ENCODE measurements around the gene DGLUCY.
"Not testable (repeated sequence)": the region's sequence is repeated elsewhere in the genome, so short reads cannot be mapped to it uniquely, and the experiment has no call there.

Gene DGLUCY

DNA sequence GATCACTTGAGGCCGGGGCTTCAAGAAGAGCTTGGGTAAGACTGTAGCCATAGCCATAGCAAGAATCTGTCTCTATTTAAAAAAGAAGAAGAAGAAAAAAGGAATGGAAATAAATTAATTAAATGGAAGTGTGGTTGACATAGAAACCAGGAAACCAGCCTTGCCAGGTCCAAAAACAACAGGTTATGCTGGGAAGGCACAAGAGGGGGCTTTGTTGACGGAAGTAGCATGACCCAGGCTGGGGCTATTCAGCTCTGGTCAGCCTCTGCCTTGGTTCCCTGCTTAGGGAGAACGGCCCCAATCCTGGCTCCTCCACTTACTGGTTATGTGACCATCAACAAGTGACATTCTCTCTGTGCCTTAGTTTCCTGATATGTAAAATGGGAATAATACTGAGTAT lies 145.0 kb downstream of the DGLUCY start:
- no peak for DNase-seq (ENCODE audit: low read depth)

DNA sequence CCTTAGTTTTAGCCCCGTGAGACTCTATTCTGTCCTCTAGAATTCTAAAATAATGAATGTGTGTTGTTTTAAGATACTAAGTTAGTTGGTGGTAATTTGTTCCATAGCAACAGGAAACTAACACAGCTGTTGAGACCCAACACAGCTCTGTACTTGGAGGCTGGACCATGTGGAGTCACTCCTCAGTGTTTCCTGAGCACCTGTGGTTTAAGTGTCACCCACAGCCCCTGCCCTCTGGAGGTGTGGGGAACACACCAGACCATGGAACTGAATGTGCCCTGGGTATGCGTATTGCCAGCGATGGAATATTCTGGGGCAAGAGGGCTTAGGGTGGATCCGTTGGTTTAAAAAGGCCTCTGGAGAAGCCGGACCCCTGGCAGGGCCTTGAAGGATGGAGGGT lies 147.2 kb downstream of the DGLUCY start:
- no peak for DNase-seq (ENCODE audit: low read depth)

DNA sequence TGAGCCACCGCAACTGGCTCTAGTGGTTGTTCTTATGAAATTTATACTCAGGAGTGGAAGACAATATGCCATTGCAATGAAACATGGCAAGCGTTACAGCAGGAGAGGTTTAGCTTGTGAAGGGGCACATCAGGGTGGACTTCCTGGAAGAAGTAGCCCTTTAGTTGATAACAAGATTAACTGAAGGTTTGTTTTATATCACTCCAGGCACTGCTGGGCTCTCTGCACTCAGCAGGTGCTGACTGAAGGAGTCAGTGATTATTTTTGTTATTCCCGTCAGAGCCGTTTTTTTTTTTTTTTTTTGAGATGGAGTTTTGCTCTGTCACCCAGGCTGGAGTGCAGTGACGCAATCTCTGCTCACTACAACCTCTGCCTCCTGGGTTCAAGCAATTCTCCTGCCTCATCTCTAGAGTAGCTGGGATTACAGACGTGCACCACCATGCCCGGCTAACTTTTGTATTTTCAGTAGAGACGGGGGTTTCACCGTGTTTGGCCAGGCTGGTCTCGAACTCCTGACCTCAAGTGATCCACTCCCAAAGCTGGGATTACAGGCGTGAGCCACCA lies 148.2 kb downstream of the DGLUCY start:
- no peak for DNase-seq (ENCODE audit: low read depth)

DNA sequence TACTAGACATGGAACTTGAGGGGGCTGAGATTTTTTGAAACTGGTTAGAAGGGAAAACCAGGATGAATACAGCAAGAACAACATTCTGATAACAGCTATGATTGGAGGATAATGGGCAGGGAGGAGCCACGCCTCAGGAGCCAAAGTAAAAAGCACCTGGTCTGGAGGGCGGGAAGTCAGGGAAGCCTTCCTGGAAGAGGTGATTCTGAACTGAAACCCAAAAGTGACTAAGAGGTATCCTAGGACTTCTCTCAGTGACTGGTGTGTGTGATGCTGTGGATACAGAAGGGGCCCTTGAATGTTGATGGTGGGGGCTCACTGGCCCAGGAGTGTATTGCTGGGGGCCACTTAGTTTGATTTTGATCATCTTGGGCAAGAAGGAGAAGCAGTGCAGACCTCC lies 149.5 kb downstream of the DGLUCY start:
- DNase-seq (ENCODE audit: low read depth), result no peak

DNA sequence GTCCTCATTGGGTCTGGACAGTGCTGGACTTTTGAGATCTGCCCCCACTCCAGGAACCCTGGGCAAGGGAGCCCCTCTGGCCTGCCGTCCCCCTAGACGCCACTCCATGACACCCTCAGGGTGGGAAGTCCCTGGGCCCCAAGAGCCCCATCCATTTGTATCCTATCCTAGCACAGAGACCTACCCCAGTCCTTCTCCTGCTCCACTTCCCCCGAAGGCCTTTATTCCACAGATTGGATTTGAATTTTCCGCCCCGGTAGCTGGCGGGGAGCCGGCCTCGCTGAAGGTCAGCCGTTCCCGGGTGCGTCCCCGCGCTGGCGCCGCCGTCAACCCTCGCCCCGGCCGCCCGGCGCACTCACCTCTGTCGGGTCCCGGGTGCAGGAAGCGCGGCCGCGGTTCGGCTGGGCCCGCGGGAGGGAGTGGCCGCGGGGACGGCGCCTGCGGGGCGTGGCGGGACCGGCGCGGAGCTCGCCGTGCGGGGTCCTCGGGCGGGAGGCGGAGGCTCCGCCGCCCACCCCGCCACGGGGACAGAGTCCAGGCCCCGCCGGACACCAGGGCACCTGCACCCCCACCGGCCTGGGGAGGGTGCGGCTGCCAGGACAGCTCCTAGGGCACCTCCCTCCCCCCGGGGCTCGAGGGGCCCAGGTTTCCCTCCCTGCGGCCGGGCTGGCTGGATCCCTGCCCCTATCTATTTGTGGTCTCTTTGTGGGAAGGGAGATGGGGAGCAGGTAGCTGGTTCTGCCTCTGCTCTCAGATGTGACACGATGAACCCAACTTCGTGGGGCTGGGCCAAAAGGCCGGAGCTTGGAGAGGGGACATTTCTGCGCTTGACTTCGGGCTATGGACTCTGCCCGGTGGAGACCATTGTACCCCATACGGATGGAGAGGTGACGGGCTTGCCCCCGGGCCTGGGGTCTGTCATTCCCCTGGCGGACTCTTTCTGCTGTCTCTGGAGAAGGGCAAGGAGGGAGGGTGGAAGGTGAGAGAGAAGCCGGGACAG lies 150.6 kb downstream of the DGLUCY start:
- DNase-seq (ENCODE audit: low read depth), result no peak

DNA sequence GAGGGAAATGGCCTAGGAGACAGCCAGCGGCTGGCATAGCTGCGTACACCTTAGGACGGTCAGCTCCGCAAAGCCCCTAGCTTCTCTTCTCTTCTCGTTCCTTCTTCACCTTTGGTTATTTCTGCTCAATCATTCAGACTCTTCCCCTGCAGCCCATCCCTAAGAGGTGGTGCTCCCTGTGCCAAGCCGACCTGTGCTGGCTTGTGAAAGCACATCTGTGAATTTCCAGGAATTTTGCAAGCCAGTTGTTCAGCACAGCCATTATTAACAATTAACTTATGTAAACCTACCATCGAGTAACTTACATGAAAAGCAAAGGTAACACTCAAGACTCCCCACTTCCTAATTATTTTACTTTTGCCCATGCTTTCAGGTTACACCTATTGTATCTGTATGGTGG lies 151.5 kb downstream of the DGLUCY start:
- DNase-seq (ENCODE audit: low read depth), result no peak

DNA sequence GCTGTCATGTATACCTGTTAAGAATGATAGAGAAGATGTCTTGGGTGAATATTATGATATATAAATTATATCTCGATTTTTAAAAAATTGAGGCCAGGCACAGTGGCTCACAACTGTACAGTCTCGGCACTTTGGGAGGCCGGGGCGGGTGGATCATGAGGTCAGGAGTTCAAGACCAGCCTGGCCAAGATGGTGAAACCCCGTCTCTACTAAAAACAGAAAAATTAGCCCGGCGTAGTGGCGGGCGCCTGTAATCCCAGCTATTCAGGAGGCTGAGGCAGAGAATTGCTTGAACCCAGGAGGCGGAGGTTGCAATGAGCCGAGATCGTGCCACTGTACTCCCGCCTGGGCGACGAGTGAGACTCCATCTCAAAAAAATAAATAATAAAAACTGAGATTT lies 152.4 kb downstream of the DGLUCY start:
- DNase-seq (ENCODE audit: low read depth), result not testable (repeated sequence)

DNA sequence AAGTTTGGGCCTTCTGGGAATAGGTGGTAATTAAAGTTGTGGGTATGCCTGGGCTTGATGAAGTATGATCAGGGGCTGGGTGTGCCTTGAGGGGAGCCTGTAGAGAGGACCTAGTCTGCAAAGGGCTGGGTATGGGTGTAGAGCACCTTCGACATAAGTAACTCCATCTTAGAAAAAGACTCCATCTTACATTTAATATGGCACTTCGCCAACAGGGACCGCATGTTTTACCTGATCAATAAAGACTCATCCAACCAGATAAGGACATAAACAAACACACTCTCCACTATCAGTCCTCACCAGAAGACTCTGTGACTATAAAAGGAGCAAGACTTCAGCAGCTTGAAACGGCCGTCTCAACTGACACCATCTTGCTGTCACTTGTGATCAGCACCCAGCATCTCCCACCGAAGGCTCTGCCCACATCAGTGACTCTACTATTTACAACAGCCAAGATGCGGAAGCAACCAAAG lies 154.1 kb downstream of the DGLUCY start:
- DNase-seq (ENCODE audit: low read depth), result no peak

DNA sequence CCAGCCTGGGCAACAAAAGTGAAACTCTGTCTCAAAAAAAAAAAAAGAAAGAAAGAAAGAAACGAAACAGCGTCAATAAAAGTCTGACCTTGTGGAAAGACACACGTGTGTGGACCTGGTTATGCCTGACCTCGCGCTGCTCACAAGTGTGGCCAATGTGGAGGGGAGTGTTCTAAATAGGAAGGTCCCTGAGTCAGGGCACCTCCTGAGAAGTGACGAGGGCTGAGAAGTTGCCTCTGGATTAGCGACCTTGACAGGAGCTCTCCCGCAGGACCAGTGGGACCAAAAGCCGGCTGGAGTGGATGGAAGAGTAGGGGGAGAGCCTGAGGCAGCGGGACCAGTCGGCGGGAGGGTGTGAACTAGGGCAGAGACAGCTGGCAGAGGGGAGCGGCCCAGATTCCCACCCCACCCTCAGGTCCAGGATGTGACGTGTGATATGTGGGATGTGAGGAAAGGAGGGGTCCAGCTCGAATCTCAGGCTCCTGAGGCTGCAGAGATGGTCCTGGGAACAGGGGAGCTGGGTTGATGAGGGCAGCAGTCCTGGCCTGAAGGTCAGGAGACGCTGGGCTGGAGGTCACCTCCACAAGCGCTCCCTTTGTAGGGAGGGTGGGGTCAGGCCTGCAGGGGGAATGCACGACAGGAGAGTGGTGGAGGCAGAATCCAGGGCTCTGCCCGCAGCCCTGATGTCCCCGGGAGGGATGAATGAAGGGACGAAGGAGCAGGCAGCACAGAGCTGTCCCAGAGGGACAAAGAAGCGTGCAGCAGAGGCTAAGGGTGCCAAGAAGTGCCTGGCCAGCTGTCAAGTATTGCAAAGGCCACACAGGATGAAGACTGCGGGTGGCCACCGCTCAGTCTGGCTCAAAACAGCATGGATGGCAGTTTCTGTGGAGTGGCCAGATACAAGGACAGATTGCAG lies 155.5 kb downstream of the DGLUCY start:
- no peak for DNase-seq (ENCODE audit: low read depth)

DNA sequence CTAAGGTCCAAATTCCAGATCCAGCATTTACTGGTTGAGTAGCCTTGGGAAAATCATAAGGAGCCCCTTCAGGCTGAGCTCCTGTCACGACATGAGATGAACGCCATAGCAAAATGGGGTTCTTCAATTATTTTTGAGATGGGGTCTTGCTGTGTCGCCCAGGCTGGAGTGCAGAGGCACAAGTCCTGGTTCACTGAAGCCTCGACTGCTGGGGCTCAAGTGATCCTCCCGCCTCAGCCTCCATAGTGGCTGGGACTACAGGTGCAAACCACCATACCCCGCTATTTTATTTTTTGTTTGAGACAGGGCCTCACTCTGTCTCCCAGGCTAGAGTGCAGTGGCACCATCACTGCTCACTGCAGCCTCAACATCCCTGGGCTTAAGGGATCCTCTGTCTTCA lies 156.3 kb downstream of the DGLUCY start:
- no peak for DNase-seq (ENCODE audit: low read depth)

DNA sequence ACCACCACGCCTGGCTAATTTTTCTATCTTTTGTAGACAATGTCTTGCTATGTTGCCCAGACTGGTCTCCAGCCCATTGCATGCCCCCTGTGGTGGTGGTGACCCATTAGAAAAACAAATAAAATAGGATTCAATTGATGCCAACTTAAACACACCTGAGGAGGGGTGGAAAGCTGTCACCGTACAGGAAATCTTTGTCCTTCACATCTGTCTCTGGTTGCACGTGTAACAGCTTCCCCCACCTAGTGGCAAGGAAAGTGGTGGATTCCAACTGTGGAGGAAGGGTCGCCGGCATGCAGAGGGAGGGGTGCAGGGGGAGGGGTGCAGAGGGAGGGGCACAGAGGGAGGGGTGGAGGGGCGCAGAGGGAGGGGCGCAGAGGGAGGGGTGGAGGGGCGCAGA lies 156.7 kb downstream of the DGLUCY start:
- no peak for DNase-seq (ENCODE audit: low read depth)

DNA sequence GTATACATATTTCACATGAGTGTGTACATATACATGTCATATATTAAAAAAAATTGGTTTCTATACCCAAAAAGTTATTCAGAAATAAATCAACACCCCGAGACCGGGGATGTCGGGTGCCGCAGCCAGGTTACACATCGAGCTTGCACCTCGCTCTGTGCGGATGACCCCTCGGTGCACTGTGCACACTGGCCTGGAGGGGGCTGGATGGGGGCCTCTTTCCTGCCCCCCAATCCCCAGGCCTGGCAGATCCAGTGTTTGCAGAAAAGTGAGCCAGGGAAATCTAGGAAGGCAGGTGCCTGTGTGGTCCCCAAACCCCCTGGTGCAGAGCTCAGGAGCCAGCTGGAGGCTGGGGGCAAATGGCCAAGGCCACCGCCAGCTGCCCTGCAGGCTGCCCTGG lies 157.8 kb downstream of the DGLUCY start:
- DNase-seq (ENCODE audit: low read depth), result no peak

DNA sequence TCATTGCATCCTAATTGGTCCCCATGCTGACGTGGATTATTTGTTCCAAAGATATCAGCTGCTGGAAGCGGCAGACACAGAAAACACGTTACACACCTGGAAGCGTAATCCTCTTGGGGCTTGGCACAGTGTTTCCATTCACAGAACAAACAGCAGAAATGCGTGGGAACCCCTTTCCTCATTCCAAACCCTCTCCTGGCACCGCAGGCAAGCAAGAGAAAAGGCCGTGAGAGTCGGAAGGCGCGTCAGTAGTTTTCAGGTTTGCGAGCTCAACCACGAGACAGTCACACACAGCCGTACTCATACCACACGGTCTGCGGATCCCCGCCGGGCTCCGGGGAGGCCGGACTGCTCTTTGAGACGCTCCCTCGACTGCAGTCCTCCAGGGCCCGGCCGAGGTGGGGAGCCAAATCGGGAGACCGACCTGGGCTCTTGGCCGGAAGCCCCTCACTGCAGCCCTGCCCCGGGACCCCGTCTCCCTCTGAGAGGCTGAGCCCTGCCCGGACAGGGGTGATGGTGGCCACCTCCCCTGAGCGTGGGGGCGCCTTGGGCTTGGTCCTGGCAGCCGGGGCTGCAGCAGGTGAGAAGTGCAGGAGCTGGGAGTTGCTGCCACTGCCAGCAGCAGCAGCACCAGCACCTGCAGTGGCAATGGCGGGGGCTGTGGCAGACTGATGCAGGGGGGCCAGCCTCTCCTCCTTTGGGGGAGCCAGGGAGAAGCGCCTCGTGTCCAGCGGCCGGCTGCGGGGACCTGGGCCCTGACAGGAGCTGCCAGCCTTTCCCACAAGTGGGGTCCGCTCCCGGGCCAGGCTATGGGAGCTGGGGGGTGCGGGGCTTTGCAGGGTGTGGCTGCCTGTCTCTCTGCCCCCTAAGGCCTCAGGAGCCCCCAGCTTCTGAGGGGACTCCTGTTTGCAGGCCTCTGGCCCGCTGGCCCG lies 158.7 kb downstream of the DGLUCY start:
- no peak for DNase-seq (ENCODE audit: low read depth)

DNA sequence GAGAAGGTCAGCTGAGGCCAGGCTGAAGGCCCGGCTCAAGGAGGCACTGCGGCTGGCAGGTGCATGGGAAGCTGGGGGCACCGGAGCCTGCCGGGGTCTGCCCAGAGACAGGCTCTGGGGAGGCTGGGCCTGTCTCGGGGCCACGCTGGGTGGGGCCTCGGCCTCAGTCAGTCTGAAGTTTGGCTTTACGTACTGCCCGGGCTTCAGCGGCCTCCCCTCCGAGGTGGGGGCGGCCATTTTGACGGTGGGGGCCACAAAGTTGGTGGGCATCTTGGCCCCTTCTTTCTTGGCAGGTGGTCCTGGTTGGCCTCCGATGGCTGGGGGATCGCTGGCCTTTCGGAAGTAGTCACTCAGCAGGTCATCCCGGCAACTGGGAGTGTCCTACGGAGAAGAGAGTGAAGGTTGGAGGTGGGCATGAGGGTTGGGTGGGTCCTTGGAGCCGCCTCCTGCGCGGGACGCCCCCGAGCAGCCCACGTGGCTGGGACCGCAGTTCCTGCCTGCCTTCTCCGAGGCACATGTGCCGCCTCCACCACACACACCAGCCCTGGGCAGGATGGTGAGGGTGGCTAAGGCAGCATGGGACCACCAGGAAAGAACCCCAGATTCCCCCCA lies 159.5 kb downstream of the DGLUCY start:
- no peak for DNase-seq (ENCODE audit: low read depth)

DNA sequence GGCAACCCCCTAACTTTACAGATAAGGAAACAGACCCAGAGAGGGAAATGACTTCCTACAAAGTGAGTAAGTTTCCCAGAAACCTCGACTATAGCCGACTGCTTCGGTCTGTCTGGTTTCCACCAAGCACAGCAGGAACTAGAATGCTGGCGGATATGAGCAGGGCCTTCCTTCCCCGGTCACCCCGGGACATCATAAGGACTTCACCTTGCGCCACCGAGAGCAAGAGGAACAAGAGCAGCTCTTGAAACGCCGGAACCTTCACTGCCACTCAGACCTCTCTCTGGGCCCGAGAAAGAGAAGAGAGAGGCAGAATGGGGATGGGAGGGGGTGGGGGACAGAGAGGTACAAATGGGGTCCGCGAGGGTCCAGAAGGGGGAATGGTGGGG lies 160.0 kb downstream of the DGLUCY start:
- no peak for DNase-seq (ENCODE audit: low read depth)

DNA sequence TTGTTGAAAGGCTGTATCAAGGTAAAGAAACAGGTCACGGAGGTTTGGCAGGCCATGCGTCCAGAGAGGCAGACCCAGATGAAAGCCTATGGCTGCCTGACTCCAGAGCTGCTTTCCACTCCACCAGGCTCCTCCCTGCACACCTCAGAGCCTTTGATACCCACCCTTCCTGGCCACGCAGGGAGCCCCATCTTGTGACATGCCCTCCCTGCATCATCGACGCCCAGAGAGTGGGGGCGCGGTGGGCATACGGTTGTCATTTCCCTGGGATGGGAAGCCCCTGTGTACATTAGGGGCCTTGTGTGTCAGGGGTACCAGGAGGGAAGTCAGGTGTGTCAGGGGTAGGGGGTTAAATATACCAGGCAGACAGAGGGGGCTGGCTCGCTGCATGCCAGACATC lies 160.9 kb downstream of the DGLUCY start:
- no peak for DNase-seq (ENCODE audit: low read depth)
